Cardiac muscle cell (in vitro differentiated cells and primary cell): ENCODE measurements around the gene SH3PXD2A. TPM values are rescaled to one million over a fixed set of nuclear protein-coding genes. Genes with fewer than 3 reads are reported as not detected.

Experiments used
- DNase-seq, 2 donors: peaks; one replicate each; pipeline versions ENCODE4 v3.0.0 to v3.0.0-alpha.2; 2010 to 2017; ENCODE audit warnings: low read depth in 1 of 2, low spot score in 1 of 2
- H3K27ac ChIP-seq: fragments of 200-600 bp; sonication (generic); 2 replicates; pipeline ENCODE4 v1.5.1; 2016
- H3K27me3 ChIP-seq: fragments of 200-600 bp; sonication (generic); 2 replicates; pipeline ENCODE4 v1.6.0; 2016; ENCODE audit warnings: control low read depth
- H3K36me3 ChIP-seq: fragments of 200-600 bp; sonication (generic); 2 replicates; pipeline ENCODE4 v1.5.1; 2016; ENCODE audit warnings: control low read depth
- H3K4me1 ChIP-seq: fragments of 200-600 bp; sonication (generic); 2 replicates; pipeline ENCODE4 v1.8.1; 2017; ENCODE audit warnings: low read depth, mild to moderate bottlenecking, mixed run types
- H3K4me3 ChIP-seq: fragments of 200-600 bp; sonication (generic); 2 replicates; pipeline ENCODE4 v1.5.1; 2016; ENCODE audit warnings: mild to moderate bottlenecking
- H3K9me3 ChIP-seq: fragments of 200-600 bp; sonication (generic); 2 replicates; pipeline ENCODE4 v1.5.1; 2017; ENCODE audit warnings: low read depth, mild to moderate bottlenecking, control low read depth
- polyA plus RNA-seq: library from polyadenylated mRNA; unstranded; fragments of >200 nt; fragmentation: Nextera tagmentation; extraction: Ambion mirVana; gene quantifications from 2 replicates; pipeline ENCODE4 v1.2.1, GENCODE V29; 2016
- total RNA-seq: library from RNA; depleted of rRNA; stranded (reverse); fragments of >200 nt; gene quantifications from 2 replicates; pipeline ENCODE4 v1.2.3, GENCODE V29; 2016
- TF ChIP-seq, protein P1 (sequence below): IDR thresholded peaks from 2 replicates; pipeline ENCODE4 v1.5.1; 2012; ENCODE audit warnings: low read depth, mild to moderate bottlenecking, low read length

The SH3PXD2A gene
- total and polyA plus RNA-seq, 2 experiments from 2014 or later: 32.2 to 75.9 TPM

- Histone ChIP-seq H3K27me3 (no peaks in the 10 kb centered on the region), H3K36me3 (no peaks in the 10 kb centered on the region), H3K27ac (peak overlapping the region; percentile 82), H3K4me3 (no peak overlapping the region), H3K9me3 (no peaks in the 10 kb centered on the region), H3K4me1 (peaks cover 65% of the 10 kb centered on the region)
- TF ChIP-seq, protein P1, sequence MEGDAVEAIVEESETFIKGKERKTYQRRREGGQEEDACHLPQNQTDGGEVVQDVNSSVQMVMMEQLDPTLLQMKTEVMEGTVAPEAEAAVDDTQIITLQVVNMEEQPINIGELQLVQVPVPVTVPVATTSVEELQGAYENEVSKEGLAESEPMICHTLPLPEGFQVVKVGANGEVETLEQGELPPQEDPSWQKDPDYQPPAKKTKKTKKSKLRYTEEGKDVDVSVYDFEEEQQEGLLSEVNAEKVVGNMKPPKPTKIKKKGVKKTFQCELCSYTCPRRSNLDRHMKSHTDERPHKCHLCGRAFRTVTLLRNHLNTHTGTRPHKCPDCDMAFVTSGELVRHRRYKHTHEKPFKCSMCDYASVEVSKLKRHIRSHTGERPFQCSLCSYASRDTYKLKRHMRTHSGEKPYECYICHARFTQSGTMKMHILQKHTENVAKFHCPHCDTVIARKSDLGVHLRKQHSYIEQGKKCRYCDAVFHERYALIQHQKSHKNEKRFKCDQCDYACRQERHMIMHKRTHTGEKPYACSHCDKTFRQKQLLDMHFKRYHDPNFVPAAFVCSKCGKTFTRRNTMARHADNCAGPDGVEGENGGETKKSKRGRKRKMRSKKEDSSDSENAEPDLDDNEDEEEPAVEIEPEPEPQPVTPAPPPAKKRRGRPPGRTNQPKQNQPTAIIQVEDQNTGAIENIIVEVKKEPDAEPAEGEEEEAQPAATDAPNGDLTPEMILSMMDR: no peak
- DNase-seq: no peak
Observed at GRCh38 chr10:103819493-103819892, 35.9 kb downstream of the SH3PXD2A start.

GRCh38 chr10:103818765-103819374 is 36.5 kb downstream of the SH3PXD2A start:
- H3K27ac ChIP-seq: peak overlapping the region; percentile 82
- DNase-seq: no peak
- H3K4me1 ChIP-seq: peaks cover 65% of the 10 kb centered on the region
- no peaks in the 10 kb centered on the region for H3K36me3 ChIP-seq
- no peaks in the 10 kb centered on the region for H3K9me3 ChIP-seq
- no peaks in the 10 kb centered on the region for H3K27me3 ChIP-seq
- TF ChIP-seq, protein P1: no peak
- H3K4me3 ChIP-seq: no peak overlapping the region

DNA sequence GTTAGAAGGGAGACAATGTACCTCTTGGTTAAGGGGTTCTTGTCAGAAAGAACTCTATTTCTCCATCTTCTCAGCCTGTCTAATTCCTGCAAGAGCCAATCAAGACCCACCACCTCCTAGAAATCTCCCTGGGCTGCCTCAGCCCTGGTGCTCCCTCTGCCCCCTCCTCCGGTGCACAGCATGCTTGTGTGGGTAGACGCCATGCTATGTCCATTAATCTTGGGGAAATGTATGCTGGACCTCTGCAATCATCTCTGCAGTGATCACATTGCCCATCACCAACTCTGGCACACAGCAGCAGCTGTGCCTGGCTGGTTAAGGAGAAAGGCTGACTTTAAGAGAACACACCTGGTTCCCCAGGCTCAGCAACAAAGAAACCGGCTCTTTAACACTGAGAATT is 37.3 kb downstream of the SH3PXD2A start:
- Histone ChIP-seq H3K4me3 (no peak overlapping the region), H3K9me3 (no peaks in the 10 kb centered on the region), H3K27me3 (no peaks in the 10 kb centered on the region), H3K4me1 (peaks cover 66% of the 10 kb centered on the region), H3K27ac (peak overlapping the region; percentile 82), H3K36me3 (no peaks in the 10 kb centered on the region)
- DNase-seq: no peak
- TF ChIP-seq, protein P1: no peak

GRCh38 chr10:103816431-103816830 is 38.9 kb downstream of the SH3PXD2A start:
- peaks cover 71% of the 10 kb centered on the region for H3K4me1 ChIP-seq
- no peak overlapping the region for H3K4me3 ChIP-seq
- H3K27ac ChIP-seq: no peak overlapping the region

GRCh38 chr10:103814626-103815370 is 40.6 kb downstream of the SH3PXD2A start:
- peaks cover 68% of the 10 kb centered on the region for H3K4me1 ChIP-seq
- H3K27me3 ChIP-seq: no peaks in the 10 kb centered on the region
- H3K9me3 ChIP-seq: no peaks in the 10 kb centered on the region
- no peak for DNase-seq
- peak overlapping the region; percentile 91 for H3K27ac ChIP-seq
- H3K36me3 ChIP-seq: no peaks in the 10 kb centered on the region
- no peak overlapping the region for H3K4me3 ChIP-seq
- TF ChIP-seq, protein P1: no peak

More at GRCh38 chr10:103816431-103816830, 38.9 kb downstream of the SH3PXD2A start:
- TF ChIP-seq, protein P1: no peak
- Histone ChIP-seq H3K27me3 (no peaks in the 10 kb centered on the region), H3K36me3 (no peaks in the 10 kb centered on the region), H3K9me3 (no peaks in the 10 kb centered on the region)
- DNase-seq: no peak
